GM18951 (cell line): ENCODE results near the gene FAM111A.
"Not testable (repeated sequence)": the region's sequence is repeated elsewhere in the genome, so short reads cannot be mapped to it uniquely, and the experiment has no call there.

Experiments used
- POLR2A ChIP-seq: IDR thresholded peaks from 4 replicates; pipeline ENCODE4 v1.6.1; 2011; ENCODE audit warnings: mild to moderate bottlenecking; ENCODE audit not compliant: insufficient read length, insufficient read depth; ENCODE audit errors: extremely low read depth
- in situ Hi-C: fragments of 300-500 bp; cut with MboI; formaldehyde crosslinking; loops from one replicate; pipeline ENCODE4 v1.12.0; 2022; ENCODE audit warnings: low sequenced_read_pairs, mixed read lengths, inconsistent platforms; ENCODE audit not compliant: unreplicated experiment

Gene FAM111A

GRCh38 chr11:59115553-59115952 lies 27.1 kb upstream of the FAM111A start:
- in situ Hi-C loops, result loop anchor here (25.0 kb wide), 1 partner anchor 1353 kb away; the partner anchor contains the start of genes BTBD18 and CTNND1
- no peak for TF ChIP-seq POLR2A

- no peak for TF ChIP-seq POLR2A
- in situ Hi-C loops, result loop anchor here (25.0 kb wide), 1 partner anchor 1355 kb away; the partner anchor contains the start of genes BTBD18 and CTNND1
These were observed 24.9 kb upstream of the FAM111A start for GRCh38 chr11:59117774-59118173.

GRCh38 chr11:59119826-59120225 lies 22.8 kb upstream of the FAM111A start:
- in situ Hi-C loops, result loop anchor here (25.0 kb wide), 1 partner anchor 1358 kb away; the partner anchor contains the start of genes BTBD18 and CTNND1
- no peak for TF ChIP-seq POLR2A

GRCh38 chr11:59135648-59136461 lies 6.8 kb upstream of the FAM111A start:
- no peak for TF ChIP-seq POLR2A

GRCh38 chr11:59136551-59136950 lies 6.1 kb upstream of the FAM111A start:
- in situ Hi-C loops, result not testable (repeated sequence)

More at GRCh38 chr11:59135648-59136461, 6.8 kb upstream of the FAM111A start:
- in situ Hi-C loops, result no loop called here

- no peak for TF ChIP-seq POLR2A
- in situ Hi-C loops, result no loop called here
These were observed 5.5 kb upstream of the FAM111A start for GRCh38 chr11:59137190-59137589.

GRCh38 chr11:59138643-59139042 lies 4.0 kb upstream of the FAM111A start:
- in situ Hi-C loops, result no loop called here
- TF ChIP-seq POLR2A, result no peak

GRCh38 chr11:59141191-59141590 lies 1.5 kb upstream of the FAM111A start:
- TF ChIP-seq POLR2A, result no peak
- in situ Hi-C loops, result no loop called here

GRCh38 chr11:59141673-59142460 lies 789 bp upstream of the FAM111A start:
- no peak for TF ChIP-seq POLR2A
- in situ Hi-C loops, result no loop called here

GRCh38 chr11:59144096-59144495 lies 1.4 kb downstream of the FAM111A start:
- in situ Hi-C loops, result no loop called here
- no peak for TF ChIP-seq POLR2A

GRCh38 chr11:59144579-59145345 lies 2.1 kb downstream of the FAM111A start:
- TF ChIP-seq POLR2A, result peak; percentile 75
- in situ Hi-C loops, result no loop called here

- TF ChIP-seq POLR2A, result no peak
- in situ Hi-C loops, result no loop called here
These were observed 2.9 kb downstream of the FAM111A start for GRCh38 chr11:59145534-59145933.

- in situ Hi-C loops, result loop anchor here (10.0 kb wide), 1 partner anchor 187 kb away; no protein-coding TSS in a partner anchor
- no peak for TF ChIP-seq POLR2A
These were observed 9.1 kb downstream of the FAM111A start for GRCh38 chr11:59151761-59152160.

GRCh38 chr11:59152312-59152951 lies 9.8 kb downstream of the FAM111A start:
- TF ChIP-seq POLR2A, result no peak
- in situ Hi-C loops, result loop anchor here (10.0 kb wide), 1 partner anchor 188 kb away; no protein-coding TSS in a partner anchor
